Mesenchymal stem cell (in vitro differentiated cells and primary cell): ENCODE results near the gene ABHD17C.

ENCODE experiments used
- DNase-seq: peaks from one replicate; pipeline ENCODE4 v3.0.0-alpha.2; 2013
- H2AFZ ChIP-seq: one replicate; pipeline ENCODE4 v1.6.1; 2013; ENCODE audit warnings: low read depth, mild to moderate bottlenecking, control low read depth, inconsistent platforms, low read length, moderate library complexity
- H2AK5ac ChIP-seq: 2 replicates; pipeline ENCODE4 v1.6.1; 2013; ENCODE audit warnings: low read length, moderate library complexity, mild to moderate bottlenecking, inconsistent platforms; ENCODE audit not compliant: severe bottlenecking
- H2BK120ac ChIP-seq: one replicate; pipeline ENCODE4 v1.6.1; 2013; ENCODE audit warnings: low read depth, mild to moderate bottlenecking, inconsistent platforms, low read length, moderate library complexity
- H2BK12ac ChIP-seq, 2 experiments: one replicate each; pipeline ENCODE4 v1.6.1; 2013; ENCODE audit warnings: inconsistent platforms in 2 of 2, low read length in 2 of 2, mild to moderate bottlenecking in 2 of 2, moderate library complexity in 2 of 2, control low read depth in 1 of 2
- H2BK15ac ChIP-seq: one replicate; pipeline ENCODE4 v1.6.1; 2013; ENCODE audit warnings: mild to moderate bottlenecking, low read depth, inconsistent platforms; ENCODE audit not compliant: poor library complexity, severe bottlenecking
- H2BK5ac ChIP-seq: 2 replicates; pipeline ENCODE4 v1.6.1; 2013; ENCODE audit warnings: low read depth, mild to moderate bottlenecking, low read length, control low read depth, inconsistent platforms; ENCODE audit not compliant: poor library complexity, severe bottlenecking
- H3K14ac ChIP-seq, 2 experiments: one replicate each; pipeline ENCODE4 v1.6.1; 2013; ENCODE audit warnings: inconsistent platforms in 2 of 2, low read length in 2 of 2, control low read depth in 1 of 2, mild to moderate bottlenecking in 1 of 2, moderate library complexity in 1 of 2
- H3K18ac ChIP-seq, 2 experiments: one replicate each; pipeline ENCODE4 v1.6.1; 2013; ENCODE audit warnings: inconsistent platforms in 2 of 2, low read length in 2 of 2, control low read depth in 1 of 2, low read depth in 1 of 2, mild to moderate bottlenecking in 1 of 2
- H3K23ac ChIP-seq, 2 experiments: one replicate each; pipeline ENCODE4 v1.6.1; 2013; ENCODE audit warnings: inconsistent platforms in 2 of 2, low read length in 2 of 2, mild to moderate bottlenecking in 2 of 2, moderate library complexity in 2 of 2, control low read depth in 1 of 2
- H3K27ac ChIP-seq: 2 replicates; pipeline ENCODE4 v1.5.1; 2013; ENCODE audit warnings: mild to moderate bottlenecking, moderate library complexity, low read length, control low read depth, inconsistent platforms; ENCODE audit not compliant: poor library complexity, severe bottlenecking
- H3K27me3 ChIP-seq, 2 experiments: 2 replicates each; pipeline versions ENCODE4 v1.6.1 to v1.7.0; 2013; ENCODE audit warnings: low read length in 2 of 2, mild to moderate bottlenecking in 2 of 2, moderate library complexity in 2 of 2, control low read depth in 1 of 2, inconsistent platforms in 1 of 2; ENCODE audit not compliant: control insufficient read depth in 1 of 2, insufficient read depth in 1 of 2
- H3K36me3 ChIP-seq, 2 experiments: 2 replicates each; pipeline versions ENCODE4 v1.6.1 to v1.7.0; 2013; ENCODE audit warnings: low read length in 2 of 2, control low read depth in 1 of 2, inconsistent platforms in 1 of 2, low read depth in 1 of 2, mild to moderate bottlenecking in 1 of 2; ENCODE audit not compliant: insufficient read depth in 2 of 2, control insufficient read depth in 1 of 2
- H3K4ac ChIP-seq, 2 experiments: one replicate each; pipeline ENCODE4 v1.6.1; 2013; ENCODE audit warnings: inconsistent platforms in 2 of 2, low read length in 2 of 2, mild to moderate bottlenecking in 2 of 2, moderate library complexity in 2 of 2, control low read depth in 1 of 2, low read depth in 1 of 2
- H3K4me1 ChIP-seq: 2 replicates; pipeline ENCODE4 v1.6.1; 2013; ENCODE audit warnings: low read depth, low read length, control low read depth; ENCODE audit not compliant: control insufficient read depth, insufficient read depth
- H3K4me2 ChIP-seq: 2 replicates; pipeline ENCODE4 v1.6.1; 2013; ENCODE audit warnings: low read length, mild to moderate bottlenecking, inconsistent platforms; ENCODE audit not compliant: poor library complexity, severe bottlenecking
- H3K4me3 ChIP-seq, 2 experiments: 2 replicates each; pipeline versions ENCODE4 v1.5.1 to v1.7.0; 2013; ENCODE audit warnings: low read length in 2 of 2, mild to moderate bottlenecking in 2 of 2, control low read depth in 1 of 2, low read depth in 1 of 2; ENCODE audit not compliant: insufficient read depth in 1 of 2
- H3K79me1 ChIP-seq: replicated peaks from 2 replicates; pipeline ENCODE4 v1.6.1; 2013; ENCODE audit warnings: mild to moderate bottlenecking, control low read depth, low read length, inconsistent platforms; ENCODE audit not compliant: poor library complexity, severe bottlenecking
- H3K9ac ChIP-seq: 2 replicates; pipeline ENCODE4 v1.7.0; 2013; ENCODE audit warnings: mild to moderate bottlenecking, low read length, moderate library complexity
- H3K9me3 ChIP-seq: 2 replicates; pipeline ENCODE4 v1.7.0; 2013; ENCODE audit warnings: mild to moderate bottlenecking, low read length; ENCODE audit not compliant: control insufficient read depth
- H4K8ac ChIP-seq: one replicate; pipeline ENCODE4 v1.6.1; 2013; ENCODE audit warnings: inconsistent platforms, mild to moderate bottlenecking, low read length, moderate library complexity
- H4K91ac ChIP-seq: one replicate; pipeline ENCODE4 v1.6.1; 2013; ENCODE audit warnings: mild to moderate bottlenecking, low read length, inconsistent platforms
- WGBS: methylation state at CpG from one replicate; pipeline ENCODE4 v1.1.7; 2013; ENCODE audit warnings: mixed read lengths; 5-methylcytosine and 5-hydroxymethylcytosine counted together

ABHD17C gene

GRCh38 chr15:80774486-80774885 is 79.4 kb downstream of the ABHD17C start:
- peaks cover 0 to 6% of the 10 kb centered on the region in 2 experiments for H3K27me3 ChIP-seq
- H2AFZ ChIP-seq = no peak overlapping the region
- no peak overlapping the region for H3K4me3 ChIP-seq
- H3K14ac ChIP-seq = no peak overlapping the region
- no peak overlapping the region for H3K27ac ChIP-seq
- no peak overlapping the region for H2BK12ac ChIP-seq
- H2AK5ac ChIP-seq = no peak overlapping the region
- H3K79me1 ChIP-seq = no peaks in the 10 kb centered on the region
- H3K36me3 ChIP-seq = no peaks in the 10 kb centered on the region
- H2BK5ac ChIP-seq = no peak overlapping the region
- H4K8ac ChIP-seq = no peak overlapping the region
- no peaks in the 10 kb centered on the region for H3K9me3 ChIP-seq
- H2BK15ac ChIP-seq = no peak overlapping the region
- WGBS = no CpG with 5 or more reads among the region's 1 CpG
- no peak for DNase-seq
- H3K4ac ChIP-seq = no peak overlapping the region
- H3K9ac ChIP-seq = no peak overlapping the region
- no peak overlapping the region for H3K23ac ChIP-seq
- H2BK120ac ChIP-seq = no peak overlapping the region
- H3K18ac ChIP-seq = no peak overlapping the region
- peaks cover 5% of the 10 kb centered on the region for H3K4me1 ChIP-seq
- H4K91ac ChIP-seq = no peak overlapping the region
- no peak overlapping the region for H3K4me2 ChIP-seq

DNA sequence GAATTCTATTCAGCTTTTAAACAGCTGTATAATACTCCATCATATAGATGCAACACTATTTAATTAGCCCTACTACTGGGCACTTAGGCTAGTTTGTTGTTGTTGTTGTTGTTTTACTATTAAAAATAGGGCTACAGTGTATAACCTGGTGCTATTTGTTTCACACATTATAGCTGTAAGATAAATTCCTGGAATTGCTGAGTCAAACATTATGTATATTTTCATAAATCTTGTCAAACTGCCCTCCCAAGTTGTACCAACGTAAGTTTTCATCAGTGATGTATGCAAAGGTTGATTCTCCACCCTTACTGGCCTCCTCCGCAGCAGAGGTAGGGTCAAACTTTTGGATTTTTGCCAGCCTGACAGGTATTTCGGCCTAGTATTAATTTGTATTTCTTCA is 80.2 kb downstream of the ABHD17C start:
- Histone ChIP-seq H4K91ac (no peak overlapping the region), H3K4ac (no peak overlapping the region), H2BK12ac (no peak overlapping the region), H3K4me2 (no peak overlapping the region), H2AFZ (no peak overlapping the region), H3K18ac (no peak overlapping the region), H3K9me3 (no peaks in the 10 kb centered on the region), H3K36me3 (peaks cover 0 to 2% of the 10 kb centered on the region in 2 experiments), H2BK15ac (no peak overlapping the region), H3K4me1 (peaks cover 13% of the 10 kb centered on the region), H2BK5ac (no peak overlapping the region), H3K79me1 (no peaks in the 10 kb centered on the region), H4K8ac (no peak overlapping the region), H3K23ac (no peak overlapping the region), H2AK5ac (no peak overlapping the region), H3K27me3 (peaks cover 0 to 13% of the 10 kb centered on the region in 2 experiments), H3K9ac (no peak overlapping the region), H3K4me3 (no peak overlapping the region), H3K14ac (no peak overlapping the region), H3K27ac (no peak overlapping the region), H2BK120ac (no peak overlapping the region)
- WGBS = 94% methylated on average over 3 of the region's 3 CpGs
- no peak for DNase-seq

DNA sequence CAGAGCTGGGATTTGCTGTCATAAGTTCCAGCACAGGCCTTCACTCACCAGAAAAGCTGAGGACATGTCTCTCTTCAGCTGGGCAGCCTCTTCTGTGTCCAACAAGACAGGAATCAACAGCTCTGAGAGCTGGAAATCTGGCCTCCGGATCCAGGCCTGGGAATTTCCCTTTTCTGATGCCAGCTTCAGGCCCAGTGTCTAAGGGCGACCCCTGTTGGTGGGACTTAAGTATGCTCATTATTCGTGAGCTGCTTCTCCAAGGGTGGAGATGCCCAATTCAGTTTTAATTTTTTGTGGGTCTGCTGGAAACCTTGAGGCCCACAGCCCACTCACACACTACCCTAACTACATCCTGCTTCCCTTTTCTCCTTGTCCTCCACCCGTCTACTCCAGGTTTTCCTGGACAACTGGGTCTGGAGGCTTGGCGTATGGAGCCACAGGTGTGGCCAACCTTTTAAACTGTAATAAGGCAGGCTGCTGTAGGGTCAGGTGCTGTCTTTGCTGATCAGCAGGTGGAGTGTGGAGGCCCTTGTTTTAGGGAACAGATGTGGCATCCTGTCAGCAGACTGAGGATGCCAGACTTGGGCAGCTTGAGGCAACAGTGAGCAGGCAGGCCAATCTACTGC is 81.4 kb downstream of the ABHD17C start:
- peak; percentile 85 for DNase-seq
- Histone ChIP-seq H3K9me3 (no peaks in the 10 kb centered on the region), H2AFZ (no peak overlapping the region), H3K18ac (no peak overlapping the region), H2BK5ac (no peak overlapping the region), H3K4me2 (no peak overlapping the region), H2BK12ac (peak overlapping the region in 1 of 2 experiments; percentile 75), H3K4ac (no peak overlapping the region), H3K9ac (peak overlapping the region; percentile 76), H2BK15ac (no peak overlapping the region), H3K27ac (no peak overlapping the region), H3K4me1 (peaks cover 19% of the 10 kb centered on the region), H2AK5ac (no peak overlapping the region), H3K4me3 (peak overlapping the region in 1 of 2 experiments; percentile 38), H4K91ac (no peak overlapping the region), H3K14ac (no peak overlapping the region), H3K23ac (no peak overlapping the region), H3K79me1 (no peaks in the 10 kb centered on the region), H2BK120ac (no peak overlapping the region), H4K8ac (no peak overlapping the region), H3K27me3 (peaks cover 0 to 21% of the 10 kb centered on the region in 2 experiments), H3K36me3 (peaks cover 0 to 12% of the 10 kb centered on the region in 2 experiments)
- WGBS = 44% methylated on average over 3 of the region's 5 CpGs

- H3K9me3 ChIP-seq = no peaks in the 10 kb centered on the region
- H3K4me2 ChIP-seq = no peak overlapping the region
- H2BK120ac ChIP-seq = no peak overlapping the region
- H2BK5ac ChIP-seq = no peak overlapping the region
- no peak overlapping the region for H3K27ac ChIP-seq
- peak overlapping the region in 1 of 2 experiments; percentile 75 for H2BK12ac ChIP-seq
- peaks cover 0 to 18% of the 10 kb centered on the region in 2 experiments for H3K36me3 ChIP-seq
- no peak overlapping the region for H2AK5ac ChIP-seq
- H3K4me1 ChIP-seq = peaks cover 19% of the 10 kb centered on the region
- WGBS = 63% methylated on average over 8 of the region's 8 CpGs
- H3K4me3 ChIP-seq = peak overlapping the region in 1 of 2 experiments; percentile 38
- H4K91ac ChIP-seq = no peak overlapping the region
- no peak overlapping the region for H2AFZ ChIP-seq
- H3K27me3 ChIP-seq = peaks cover 0 to 22% of the 10 kb centered on the region in 2 experiments
- H3K9ac ChIP-seq = peak overlapping the region; percentile 76
- H2BK15ac ChIP-seq = no peak overlapping the region
- no peak overlapping the region for H3K23ac ChIP-seq
- H3K18ac ChIP-seq = no peak overlapping the region
- H3K4ac ChIP-seq = no peak overlapping the region
- peak; percentile 62 for DNase-seq
- H3K79me1 ChIP-seq = no peaks in the 10 kb centered on the region
- H3K14ac ChIP-seq = no peak overlapping the region
- H4K8ac ChIP-seq = no peak overlapping the region
Observed at GRCh38 chr15:80777137-80777536, 82.0 kb downstream of the ABHD17C start.
